GM12878 (cell line): Measurements from ENCODE around the gene MAN2A2. TPM values are rescaled to one million over a fixed set of nuclear protein-coding genes. Genes with fewer than 3 reads are reported as not detected.

Source experiments
- ATAC-seq: fragments of 200-7000 bp; cut with Tn5 transposase; 3 replicates; pipeline ENCODE4 v1.9.1; 2020; ENCODE audit warnings: mild to moderate bottlenecking, moderate library complexity
- BruUV-seq: library from RNA; stranded (reverse); fragments of 400-500 nt; replicated peaks from 2 replicates; lab custom pipeline; 2021; lab: Mats Ljungman, UMichigan
- CTCF ChIA-PET: fragments of 300-600 bp; sonication (Branson Sonifier 250); formaldehyde crosslinking; extraction: SDS; loops from one replicate; lab custom pipeline; 2021; ENCODE audit warnings: inconsistent platforms; lab: Yijun Ruan, JAX
- POLR2A ChIA-PET: fragments of 350-600 bp; formaldehyde crosslinking; extraction: SDS; loops from one replicate; lab custom pipeline; 2021; ENCODE audit warnings: inconsistent platforms; lab: Charles Lee
- RAD21 ChIA-PET: fragments of 300-600 bp; sonication (Branson Sonifier 250); formaldehyde crosslinking; loops from one replicate; lab custom pipeline; 2023; ENCODE audit warnings: antibody characterized with exemption; ENCODE audit not compliant: unreplicated experiment; lab: Charles Lee
- SMC1A ChIA-PET: fragments of 300-600 bp; sonication (Branson Sonifier 250); formaldehyde crosslinking; loops from one replicate; lab custom pipeline; 2023; ENCODE audit not compliant: unreplicated experiment, uncharacterized antibody; lab: Charles Lee
- DNase-seq: peaks from one replicate; pipeline ENCODE4 v3.0.0-alpha.2; 2011; ENCODE audit warnings: low read depth, low spot score
- FAIRE-seq: peaks from 3 replicates; lab custom pipeline; 2011; peaks lifted over from hg19 to GRCh38; lab: Jason Lieb, UNC
- H2AFZ ChIP-seq: 2 replicates; pipeline ENCODE4 v1.6.0; 2011; ENCODE audit warnings: low read depth, low read length, control low read depth; ENCODE audit not compliant: control insufficient read depth
- H3K27ac ChIP-seq: 2 replicates; pipeline ENCODE4 v1.5.1; 2011; ENCODE audit warnings: control low read depth; ENCODE audit not compliant: control insufficient read depth, insufficient read depth
- H3K27me3 ChIP-seq, 2 experiments: replicated peaks in 1 of 2; 2 replicates each; pipeline versions ENCODE4 v1.6.0 to v1.6.1; 2011; ENCODE audit warnings: low read length in 1 of 2; ENCODE audit not compliant: control insufficient read depth in 2 of 2, insufficient read depth in 2 of 2
- H3K36me3 ChIP-seq, 2 experiments: 2 replicates each; pipeline ENCODE4 v1.5.1; 2011; ENCODE audit warnings: low read length in 1 of 2; ENCODE audit not compliant: control insufficient read depth in 2 of 2, insufficient read depth in 2 of 2
- H3K4me1 ChIP-seq: 2 replicates; pipeline ENCODE4 v1.6.1; 2011; ENCODE audit warnings: mild to moderate bottlenecking, low read length, moderate library complexity, mixed read lengths; ENCODE audit not compliant: control insufficient read depth, insufficient read depth
- H3K4me2 ChIP-seq: 2 replicates; pipeline ENCODE4 v1.6.0; 2011; ENCODE audit warnings: control low read depth; ENCODE audit not compliant: control insufficient read depth, insufficient read depth
- H3K4me3 ChIP-seq: fragments of 200-600 bp; sonication (generic); 2 replicates; pipeline ENCODE4 v1.5.1; 2016
- H3K79me2 ChIP-seq: 2 replicates; pipeline ENCODE4 v1.6.0; 2011; ENCODE audit warnings: low read length; ENCODE audit not compliant: control insufficient read depth, insufficient read depth
- H3K9ac ChIP-seq: 2 replicates; pipeline ENCODE4 v1.8.0; 2011; ENCODE audit warnings: low read length, control low read depth, mixed read lengths; ENCODE audit not compliant: control insufficient read depth, insufficient read depth
- H3K9me3 ChIP-seq: replicated peaks from 3 replicates; pipeline ENCODE4 v1.5.1; 2011; ENCODE audit warnings: mild to moderate bottlenecking, low read length; ENCODE audit not compliant: control insufficient read depth, insufficient read depth
- H4K20me1 ChIP-seq: 2 replicates; pipeline ENCODE4 v1.6.0; 2011; ENCODE audit not compliant: control insufficient read depth, insufficient read depth
- ATF7 ChIP-seq: fragments of 450-650 bp; IDR thresholded peaks from 2 replicates; pipeline ENCODE4 v1.6.1; 2016; ENCODE audit warnings: low read depth, mild to moderate bottlenecking
- CREM ChIP-seq: IDR thresholded peaks from 2 replicates; pipeline ENCODE4 v1.6.1; 2014; ENCODE audit warnings: antibody characterized with exemption, low read depth
- EED ChIP-seq: sonication (generic); IDR thresholded peaks from 2 replicates; pipeline ENCODE4 v1.6.1; 2016; ENCODE audit warnings: antibody characterized with exemption, low read depth
- ESRRA ChIP-seq: IDR thresholded peaks from 2 replicates; pipeline ENCODE4 v1.6.1; 2012; ENCODE audit warnings: mild to moderate bottlenecking, low read length, improper control_type of control experiment
- IKZF2 ChIP-seq, 2 experiments: fragments of 450-650 bp; IDR thresholded peaks; 2 replicates each; pipeline ENCODE4 v1.6.1; 2017; ENCODE audit warnings: mild to moderate bottlenecking in 2 of 2, moderate library complexity in 2 of 2
- IRF4 ChIP-seq: IDR thresholded peaks from 2 replicates; pipeline ENCODE4 v1.6.1; 2011; ENCODE audit warnings: low read depth, low read length
- JUNB ChIP-seq: IDR thresholded peaks from 2 replicates; pipeline ENCODE4 v1.6.1; 2016; ENCODE audit warnings: antibody characterized with exemption, mild to moderate bottlenecking
- JUND ChIP-seq: IDR thresholded peaks from 2 replicates; pipeline ENCODE4 v1.6.1; 2012; ENCODE audit warnings: low read depth, mild to moderate bottlenecking, low read length, improper control_type of control experiment, moderate library complexity
- KDM1A ChIP-seq: fragments of 200-600 bp; sonication (generic); IDR thresholded peaks from 2 replicates; pipeline ENCODE4 v1.6.1; 2016; ENCODE audit warnings: borderline replicate concordance
- LARP7 ChIP-seq: fragments of 450-650 bp; IDR thresholded peaks from 2 replicates; pipeline ENCODE4 v1.6.1; 2017; ENCODE audit warnings: mild to moderate bottlenecking
- MEF2A ChIP-seq: IDR thresholded peaks from 2 replicates; pipeline ENCODE4 v1.6.1; 2011; ENCODE audit warnings: low read depth, mild to moderate bottlenecking, low read length, moderate library complexity; ENCODE audit not compliant: insufficient read depth
- MEF2B ChIP-seq: fragments of 450-650 bp; IDR thresholded peaks from 2 replicates; pipeline ENCODE4 v1.6.1; 2018; ENCODE audit warnings: mild to moderate bottlenecking, moderate library complexity; ENCODE audit not compliant: partially characterized antibody, poor library complexity, severe bottlenecking
- MTA2 ChIP-seq: fragments of 450-650 bp; IDR thresholded peaks from 2 replicates; pipeline ENCODE4 v1.6.1; 2016; ENCODE audit warnings: low read depth, mild to moderate bottlenecking, moderate library complexity
- NFIC ChIP-seq: IDR thresholded peaks from 2 replicates; pipeline ENCODE4 v1.6.1; 2012; ENCODE audit warnings: low read depth, mild to moderate bottlenecking, inconsistent platforms, low read length, moderate library complexity
- NR2C1 ChIP-seq: fragments of 450-650 bp; IDR thresholded peaks from 2 replicates; pipeline ENCODE4 v1.6.1; 2017; ENCODE audit warnings: antibody characterized with exemption, mild to moderate bottlenecking, moderate library complexity
- POLR2A ChIP-seq: IDR thresholded peaks from 2 replicates; pipeline ENCODE4 v1.6.1; 2011; ENCODE audit warnings: low read depth, mild to moderate bottlenecking, low read length
- SMAD5 ChIP-seq: IDR thresholded peaks from 2 replicates; pipeline ENCODE4 v1.6.1; 2016; ENCODE audit warnings: antibody characterized with exemption, low read depth
- STAT3 ChIP-seq: IDR thresholded peaks from 2 replicates; pipeline ENCODE4 v1.6.1; 2011; ENCODE audit warnings: low read depth, low read length, improper control_type of control experiment
- ZSCAN29 ChIP-seq: fragments of 450-650 bp; IDR thresholded peaks from 2 replicates; pipeline ENCODE4 v1.6.1; 2017; ENCODE audit warnings: mild to moderate bottlenecking, moderate library complexity
- WGBS: methylation state at CpG from one replicate; pipeline ENCODE4 v1.1.6; 2016; ENCODE audit warnings: low lambda C conversion rate; ENCODE audit not compliant: insufficient replicate concordance, insufficient coverage; ENCODE audit errors: missing lambda C conversion rate; 5-methylcytosine and 5-hydroxymethylcytosine counted together
- in situ Hi-C: fragments of 300-500 bp; cut with MboI; formaldehyde crosslinking; loops from 9 replicates; pipeline ENCODE4 v1.14.3; 2018; ENCODE audit warnings: mixed read lengths
- intact Hi-C: fragments of 100-400 bp; cut with micrococcal nuclease; formaldehyde crosslinking; loops from one replicate; pipeline ENCODE4 v1.14.2; 2022; ENCODE audit not compliant: unreplicated experiment
- polyA plus RNA-seq, 11 experiments: library from polyadenylated mRNA; depleted of rRNA in 4 of 11; unstranded in 6 of 11; stranded (reverse) in 5 of 11; fragments of >200 nt; fragmentation: Nextera tagmentation in 4 of 11; fragmentation: Illumina TruSeq in 1 of 11; extraction: Ambion mirVana in 4 of 11; extraction: Trizol in 1 of 11; gene quantifications; 1 replicate in 1 of 11; 2 replicates in 10 of 11; pipeline versions ENCODE4 v1.2.1 to v1.2.3, GENCODE V29; 2011 to 2016; ENCODE audit warnings: inconsistent platforms in 2 of 11, missing spikeins in 2 of 11, low read depth in 1 of 11
- total RNA-seq, 4 experiments: library from RNA; depleted of rRNA in 3 of 4; stranded (reverse); fragments of >200 nt in 3 of 4; fragmentation: Illumina TruSeq in 1 of 4; extraction: Trizol in 1 of 4; gene quantifications; 2 replicates each; pipeline versions ENCODE4 v1.2.1 to v1.2.3, GENCODE V29; 2013 to 2021
- TF ChIP-seq, protein P1 (sequence below): fragments of 450-650 bp; IDR thresholded peaks from 2 replicates; pipeline ENCODE4 v1.6.1; 2017; ENCODE audit warnings: mild to moderate bottlenecking, moderate library complexity
- TF ChIP-seq, protein P2 (sequence below): fragments of 450-650 bp; IDR thresholded peaks from 2 replicates; pipeline ENCODE4 v1.6.1; 2017; ENCODE audit warnings: low read depth, mild to moderate bottlenecking, moderate library complexity

The MAN2A2 gene
- total and polyA plus RNA-seq, 10 of the 15 experiments (the other 5 are each of a cell fraction or from before 2014, with no cell fraction given) = 4.2 to 79.4 (median 23.2) TPM

DNA sequence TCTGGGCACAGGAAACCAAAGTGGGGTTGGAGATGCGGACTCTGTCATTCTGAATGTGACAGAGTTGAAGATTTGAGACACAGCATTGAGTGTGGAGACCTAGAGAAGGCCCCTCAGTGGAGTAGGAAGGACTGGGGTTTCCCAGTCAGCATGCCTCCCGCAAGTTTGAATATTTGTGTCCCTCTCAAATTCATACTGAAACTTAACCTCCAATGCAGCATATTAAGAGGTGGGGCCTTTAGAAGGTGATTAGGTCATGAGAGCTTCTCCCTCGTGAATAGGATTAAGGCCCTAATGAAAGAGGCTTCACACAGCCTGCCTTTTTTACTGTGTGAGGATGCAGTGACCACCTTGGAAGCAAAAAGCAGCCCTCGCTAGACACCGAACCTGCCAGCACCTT, 21.3 kb downstream of the MAN2A2 start:
- peak overlapping the region; percentile 89 for H3K27ac ChIP-seq
- 0% methylated on average over 5 of the region's 5 CpGs for WGBS
- ChIA-PET CTCF (interaction anchor here (0.5 to 18.1 kb wide), 4 partner anchors 9 to 56 kb away, joined by 4 to 480 read pairs (median 36); partner anchors contain the start of genes HDDC3, MAN2A2 and UNC45A), POLR2A (interaction anchor here (3.4 to 4.6 kb wide), 2 partner anchors 8 to 21 kb away, joined by 32 to 42 read pairs; partner anchors contain the start of genes HDDC3, MAN2A2 and UNC45A), RAD21 (interaction anchor here (0.6 to 4.5 kb wide), 3 partner anchors 9 to 70 kb away, joined by 3 to 40 read pairs (median 36); partner anchors contain the start of genes HDDC3, MAN2A2 and UNC45A), SMC1A (interaction anchor here (1.8 to 2.1 kb wide), 3 partner anchors 9 to 238 kb away, joined by 4 to 9 read pairs (median 4); partner anchors contain the start of genes HDDC3 and UNC45A)
- ATAC-seq = peak; percentile 87
- peak overlapping the region; percentile 95 for H3K4me2 ChIP-seq
- H4K20me1 ChIP-seq = no peaks in the 10 kb centered on the region
- peaks cover 5% of the 10 kb centered on the region for H3K79me2 ChIP-seq
- no peak for DNase-seq
- FAIRE-seq = peak; percentile 92
- H2AFZ ChIP-seq = peak overlapping the region; percentile 67
- peak overlapping the region; percentile 25; the same call in 1 of the 2 replicates for H3K4me3 ChIP-seq
- no peaks in the 10 kb centered on the region for H3K27me3 ChIP-seq
- H3K36me3 ChIP-seq = peaks cover 9 to 16% of the 10 kb centered on the region in 2 experiments; a peak in 3 of 4 replicates
- peaks cover 32% of the 10 kb centered on the region for H3K4me1 ChIP-seq
- peak overlapping the region; percentile 63 for H3K9ac ChIP-seq
- intact Hi-C loops = no loop called here
- BruUV-seq = no TSS peak
- H3K9me3 ChIP-seq = no peaks in the 10 kb centered on the region
- in situ Hi-C loops = no loop called here
- TF ChIP-seq, protein P1, sequence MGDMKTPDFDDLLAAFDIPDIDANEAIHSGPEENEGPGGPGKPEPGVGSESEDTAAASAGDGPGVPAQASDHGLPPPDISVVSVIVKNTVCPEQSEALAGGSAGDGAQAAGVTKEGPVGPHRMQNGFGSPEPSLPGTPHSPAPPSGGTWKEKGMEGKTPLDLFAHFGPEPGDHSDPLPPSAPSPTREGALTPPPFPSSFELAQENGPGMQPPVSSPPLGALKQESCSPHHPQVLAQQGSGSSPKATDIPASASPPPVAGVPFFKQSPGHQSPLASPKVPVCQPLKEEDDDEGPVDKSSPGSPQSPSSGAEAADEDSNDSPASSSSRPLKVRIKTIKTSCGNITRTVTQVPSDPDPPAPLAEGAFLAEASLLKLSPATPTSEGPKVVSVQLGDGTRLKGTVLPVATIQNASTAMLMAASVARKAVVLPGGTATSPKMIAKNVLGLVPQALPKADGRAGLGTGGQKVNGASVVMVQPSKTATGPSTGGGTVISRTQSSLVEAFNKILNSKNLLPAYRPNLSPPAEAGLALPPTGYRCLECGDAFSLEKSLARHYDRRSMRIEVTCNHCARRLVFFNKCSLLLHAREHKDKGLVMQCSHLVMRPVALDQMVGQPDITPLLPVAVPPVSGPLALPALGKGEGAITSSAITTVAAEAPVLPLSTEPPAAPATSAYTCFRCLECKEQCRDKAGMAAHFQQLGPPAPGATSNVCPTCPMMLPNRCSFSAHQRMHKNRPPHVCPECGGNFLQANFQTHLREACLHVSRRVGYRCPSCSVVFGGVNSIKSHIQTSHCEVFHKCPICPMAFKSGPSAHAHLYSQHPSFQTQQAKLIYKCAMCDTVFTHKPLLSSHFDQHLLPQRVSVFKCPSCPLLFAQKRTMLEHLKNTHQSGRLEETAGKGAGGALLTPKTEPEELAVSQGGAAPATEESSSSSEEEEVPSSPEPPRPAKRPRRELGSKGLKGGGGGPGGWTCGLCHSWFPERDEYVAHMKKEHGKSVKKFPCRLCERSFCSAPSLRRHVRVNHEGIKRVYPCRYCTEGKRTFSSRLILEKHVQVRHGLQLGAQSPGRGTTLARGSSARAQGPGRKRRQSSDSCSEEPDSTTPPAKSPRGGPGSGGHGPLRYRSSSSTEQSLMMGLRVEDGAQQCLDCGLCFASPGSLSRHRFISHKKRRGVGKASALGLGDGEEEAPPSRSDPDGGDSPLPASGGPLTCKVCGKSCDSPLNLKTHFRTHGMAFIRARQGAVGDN = peak; percentile 57; the same call in 1 of the 2 replicates
- TF ChIP-seq NR2C1 (peak; percentile 44), MEF2B (peak; percentile 59), JUND (peak; percentile 57; the same call in 1 of the 2 replicates), MTA2 (peak; percentile 60; the same call in 1 of the 2 replicates), IRF4 (peak; percentile 63; the same call in 1 of the 2 replicates), CREM (peak; percentile 63; the same call in 1 of the 2 replicates), ZSCAN29 (no peak), ATF7 (peak; percentile 76), SMAD5 (0 out of 2 replicates have a peak, but pooled peaks have one; percentile 26), JUNB (peak; percentile 78), STAT3 (no peak), NFIC (0 out of 2 replicates have a peak, but pooled peaks have one; percentile 60), EED (peak; percentile 75; the same call in 1 of the 2 replicates), POLR2A (peak; percentile 30; the same call in 1 of the 2 replicates), KDM1A (no peak), LARP7 (no peak), ESRRA (no peak), IKZF2 (IDR thresholded peaks at IDR 0.05) (peak; percentile 52 to 57; a peak in 3 of 4 replicates), MEF2A (0 out of 2 replicates have a peak, but pooled peaks have one; percentile 25)
- TF ChIP-seq, protein P2, sequence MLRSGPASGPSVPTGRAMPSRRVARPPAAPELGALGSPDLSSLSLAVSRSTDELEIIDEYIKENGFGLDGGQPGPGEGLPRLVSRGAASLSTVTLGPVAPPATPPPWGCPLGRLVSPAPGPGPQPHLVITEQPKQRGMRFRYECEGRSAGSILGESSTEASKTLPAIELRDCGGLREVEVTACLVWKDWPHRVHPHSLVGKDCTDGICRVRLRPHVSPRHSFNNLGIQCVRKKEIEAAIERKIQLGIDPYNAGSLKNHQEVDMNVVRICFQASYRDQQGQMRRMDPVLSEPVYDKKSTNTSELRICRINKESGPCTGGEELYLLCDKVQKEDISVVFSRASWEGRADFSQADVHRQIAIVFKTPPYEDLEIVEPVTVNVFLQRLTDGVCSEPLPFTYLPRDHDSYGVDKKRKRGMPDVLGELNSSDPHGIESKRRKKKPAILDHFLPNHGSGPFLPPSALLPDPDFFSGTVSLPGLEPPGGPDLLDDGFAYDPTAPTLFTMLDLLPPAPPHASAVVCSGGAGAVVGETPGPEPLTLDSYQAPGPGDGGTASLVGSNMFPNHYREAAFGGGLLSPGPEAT = peak; percentile 64; the same call in 1 of the 2 replicates
